ENCODE results near the gene SIK3. TPM values are rescaled to one million over a fixed set of nuclear protein-coding genes. Genes with fewer than 3 reads are reported as not detected.

Gene SIK3
- total RNA-seq, 1 experiment from 2014 or later: 14.5 TPM

- intact Hi-C loops (cut with micrococcal nuclease): no loop called here
- ChIA-PET CTCF (no interaction called here), POLR2A (ENCODE audit: unreplicated experiment) (no interaction called here)
- Histone ChIP-seq H3F3A (ENCODE audit: low read length, unreplicated experiment) (no peaks in the 10 kb centered on the region), H3K36me3 (ENCODE audit: low read depth, low read length) (no peaks in the 10 kb centered on the region), H3K4me3 (ENCODE audit: low read length) (no peak overlapping the region), H3K4me2 (ENCODE audit: low read length) (no peak overlapping the region), H3K9ac (ENCODE audit: low read length) (no peak overlapping the region), H3K4me1 (ENCODE audit: insufficient read depth, low read length) (no peaks in the 10 kb centered on the region), H3K27ac (ENCODE audit: low read length) (no peak overlapping the region), H3K27me3 (ENCODE audit: low read length) (no peaks in the 10 kb centered on the region), H3K79me2 (ENCODE audit: low read length) (peaks cover 68% of the 10 kb centered on the region), H3K9me3 (ENCODE audit: low read length) (no peaks in the 10 kb centered on the region), H4K20me1 (ENCODE audit: low read length) (peaks cover 38% of the 10 kb centered on the region; the same call in 1 of the 2 replicates), H3K9me2 (replicated peaks; ENCODE audit: low read length) (no peaks in the 10 kb centered on the region), H2AFZ (ENCODE audit: low read length) (no peak overlapping the region)
- TF ChIP-seq EZH2 (IDR thresholded peaks at IDR 0.05; ENCODE audit: low read length, unreplicated experiment): no peak
- TF ChIP-seq, protein P1, sequence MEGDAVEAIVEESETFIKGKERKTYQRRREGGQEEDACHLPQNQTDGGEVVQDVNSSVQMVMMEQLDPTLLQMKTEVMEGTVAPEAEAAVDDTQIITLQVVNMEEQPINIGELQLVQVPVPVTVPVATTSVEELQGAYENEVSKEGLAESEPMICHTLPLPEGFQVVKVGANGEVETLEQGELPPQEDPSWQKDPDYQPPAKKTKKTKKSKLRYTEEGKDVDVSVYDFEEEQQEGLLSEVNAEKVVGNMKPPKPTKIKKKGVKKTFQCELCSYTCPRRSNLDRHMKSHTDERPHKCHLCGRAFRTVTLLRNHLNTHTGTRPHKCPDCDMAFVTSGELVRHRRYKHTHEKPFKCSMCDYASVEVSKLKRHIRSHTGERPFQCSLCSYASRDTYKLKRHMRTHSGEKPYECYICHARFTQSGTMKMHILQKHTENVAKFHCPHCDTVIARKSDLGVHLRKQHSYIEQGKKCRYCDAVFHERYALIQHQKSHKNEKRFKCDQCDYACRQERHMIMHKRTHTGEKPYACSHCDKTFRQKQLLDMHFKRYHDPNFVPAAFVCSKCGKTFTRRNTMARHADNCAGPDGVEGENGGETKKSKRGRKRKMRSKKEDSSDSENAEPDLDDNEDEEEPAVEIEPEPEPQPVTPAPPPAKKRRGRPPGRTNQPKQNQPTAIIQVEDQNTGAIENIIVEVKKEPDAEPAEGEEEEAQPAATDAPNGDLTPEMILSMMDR (conservative IDR thresholded peaks at IDR 0.05; ENCODE audit: low read depth, low read length): no peak
- TF ChIP-seq EZH2phosphoT487 (IDR thresholded peaks at IDR 0.05; ENCODE audit: borderline replicate concordance, low read length): no peak
- no peak for ATAC-seq
- no peak for DNase-seq
- no TSS peak for BruUV-seq (replicated peaks)
Measured at GRCh38 chr11:117057317-117057716, 40.9 kb downstream of the SIK3 start.

DNA sequence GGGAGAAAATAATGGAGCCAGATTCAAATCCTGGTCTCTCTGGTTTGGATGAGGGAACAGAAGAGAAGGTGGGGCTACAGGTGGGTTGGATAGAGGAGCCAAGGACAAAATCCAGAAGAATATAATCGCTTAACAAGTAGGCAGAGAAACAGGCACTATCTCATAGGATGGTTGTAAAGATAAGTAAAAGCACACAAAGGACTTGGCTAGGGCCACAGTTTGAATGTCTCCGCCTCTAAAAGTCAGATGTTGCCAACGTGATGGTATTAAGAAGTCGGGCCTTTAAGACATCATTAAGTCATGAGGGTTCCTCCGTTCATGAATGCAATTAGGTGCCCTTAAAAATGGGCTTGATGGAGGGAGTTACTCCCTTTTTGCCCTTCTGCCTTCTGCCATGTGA is 42.8 kb downstream of the SIK3 start:
- H3K36me3 ChIP-seq (ENCODE audit: low read depth, low read length): no peaks in the 10 kb centered on the region
- no peaks in the 10 kb centered on the region for H3K27me3 ChIP-seq (ENCODE audit: low read length)
- peaks cover 33% of the 10 kb centered on the region; the same call in 1 of the 2 replicates for H4K20me1 ChIP-seq (ENCODE audit: low read length)
- DNase-seq (no peak), ATAC-seq (no peak)
- H2AFZ ChIP-seq (ENCODE audit: low read length): no peak overlapping the region
- no peaks in the 10 kb centered on the region for H3F3A ChIP-seq (ENCODE audit: low read length, unreplicated experiment)
- ChIA-PET CTCF (no interaction called here), POLR2A (ENCODE audit: unreplicated experiment) (no interaction called here)
- no peak overlapping the region for H3K4me3 ChIP-seq (ENCODE audit: low read length)
- H3K4me2 ChIP-seq (ENCODE audit: low read length): no peak overlapping the region
- no TSS peak for BruUV-seq (replicated peaks)
- intact Hi-C loops (cut with micrococcal nuclease): no loop called here
- no peak overlapping the region for H3K27ac ChIP-seq (ENCODE audit: low read length)
- no peak overlapping the region for H3K9ac ChIP-seq (ENCODE audit: low read length)
- H3K4me1 ChIP-seq (ENCODE audit: insufficient read depth, low read length): no peaks in the 10 kb centered on the region
- no peaks in the 10 kb centered on the region for H3K9me3 ChIP-seq (ENCODE audit: low read length)
- no peaks in the 10 kb centered on the region for H3K9me2 ChIP-seq (replicated peaks; ENCODE audit: low read length)
- peaks cover 55% of the 10 kb centered on the region for H3K79me2 ChIP-seq (ENCODE audit: low read length)
- TF ChIP-seq EZH2phosphoT487 (IDR thresholded peaks at IDR 0.05; ENCODE audit: borderline replicate concordance, low read length) (no peak), EZH2 (IDR thresholded peaks at IDR 0.05; ENCODE audit: low read length, unreplicated experiment) (no peak)
- TF ChIP-seq, protein P1 (conservative IDR thresholded peaks at IDR 0.05; ENCODE audit: low read depth, low read length): no peak

- Histone ChIP-seq H3K79me2 (ENCODE audit: low read length) (peaks cover 48% of the 10 kb centered on the region), H3K4me3 (ENCODE audit: low read length) (no peak overlapping the region), H3K27ac (ENCODE audit: low read length) (no peak overlapping the region), H3K9me2 (replicated peaks; ENCODE audit: low read length) (no peaks in the 10 kb centered on the region), H3K4me2 (ENCODE audit: low read length) (no peak overlapping the region), H3K4me1 (ENCODE audit: insufficient read depth, low read length) (no peaks in the 10 kb centered on the region), H3K9me3 (ENCODE audit: low read length) (no peaks in the 10 kb centered on the region), H3K27me3 (ENCODE audit: low read length) (no peaks in the 10 kb centered on the region), H3K9ac (ENCODE audit: low read length) (no peak overlapping the region), H3K36me3 (ENCODE audit: low read depth, low read length) (no peaks in the 10 kb centered on the region), H2AFZ (ENCODE audit: low read length) (no peak overlapping the region), H3F3A (ENCODE audit: low read length, unreplicated experiment) (no peaks in the 10 kb centered on the region), H4K20me1 (ENCODE audit: low read length) (peaks cover 26% of the 10 kb centered on the region; the same call in 1 of the 2 replicates)
- CTCF ChIA-PET: no interaction called here
- DNase-seq (no peak), ATAC-seq (no peak)
- intact Hi-C loops (cut with micrococcal nuclease): no loop called here
- BruUV-seq (replicated peaks): no TSS peak
- POLR2A ChIA-PET (ENCODE audit: unreplicated experiment): no interaction called here
- TF ChIP-seq EZH2phosphoT487 (IDR thresholded peaks at IDR 0.05; ENCODE audit: borderline replicate concordance, low read length) (no peak), EZH2 (IDR thresholded peaks at IDR 0.05; ENCODE audit: low read length, unreplicated experiment) (no peak)
- TF ChIP-seq, protein P1 (conservative IDR thresholded peaks at IDR 0.05; ENCODE audit: low read depth, low read length): no peak
Measured at GRCh38 chr11:117054382-117054781, 43.8 kb downstream of the SIK3 start.
